ENCODE measurements around the gene HAGH. TPM values are rescaled to one million over a fixed set of nuclear protein-coding genes. Genes with fewer than 3 reads are reported as not detected.

The HAGH gene
- total and polyA plus RNA-seq, 9 of the 15 experiments (the other 6 are each of a cell fraction or from before 2014, with no cell fraction given): 0.46 to 35.1 (median 16.8) TPM

- CTCF ChIA-PET (ENCODE audit: low intra/inter-chr PET ratio): no interaction called here
- intact Hi-C loops (cut with micrococcal nuclease): no loop called here
These were observed 65.7 kb downstream of the HAGH start for GRCh38 chr16:1760911-1761310.

More at GRCh38 chr16:1760911-1761310, 65.7 kb downstream of the HAGH start:
- Histone ChIP-seq H2AFZ (ENCODE audit: low read depth, low read length) (no peak overlapping the region), H3K79me2 (ENCODE audit: control insufficient read depth, insufficient read depth, low read length) (no peaks in the 10 kb centered on the region; the same call in 2 of the 3 replicates), H3K9me1 (ENCODE audit: control insufficient read depth, insufficient read depth, low read length) (no peaks in the 10 kb centered on the region), H3K9ac (ENCODE audit: insufficient read depth in 1 of 2, low read depth in 2 of 2, low read length in 2 of 2) (no peak overlapping the region; a peak in 1 of 4 replicates), H3K4me1 (replicated peaks in 1 of 2; ENCODE audit: control insufficient read depth in 2 of 2, insufficient read depth in 2 of 2, low read length in 2 of 2) (peaks cover 9 to 70% of the 10 kb centered on the region in 2 experiments; a peak in 4 of 5 replicates), H3K27me3 (ENCODE audit: control insufficient read depth in 2 of 2, insufficient read depth in 2 of 2, low read length in 2 of 2) (no peaks in the 10 kb centered on the region), H3K4me2 (ENCODE audit: insufficient read depth, low read length) (no peak overlapping the region), H4K20me1 (replicated peaks; ENCODE audit: control insufficient read depth, insufficient read depth, low read length) (no peaks in the 10 kb centered on the region), H3K36me3 (ENCODE audit: control insufficient read depth, insufficient read depth, low read length) (peaks cover 51% of the 10 kb centered on the region; the same call in 2 of the 3 replicates), H3K9me3 (replicated peaks; ENCODE audit: control insufficient read depth, insufficient read depth, low read depth, low read length) (no peaks in the 10 kb centered on the region), H3K27ac (ENCODE audit: extremely low read depth, low read depth, low read length) (no peak overlapping the region), H3K4me3 (no peak overlapping the region)
- no TSS peak for BruUV-seq (replicated peaks)
- in situ Hi-C loops (cut with MboI): loop anchor here (5.0 kb wide), 1 partner anchor 49 kb away; no protein-coding TSS in a partner anchor
- ATAC-seq (no peak), FAIRE-seq (no peak), DNase-seq (ENCODE audit: extremely low read depth in 1 of 4, low spot score in 3 of 4) (no peak)
- 83% methylated on average over 10 of the region's 15 CpGs for WGBS (ENCODE audit: insufficient coverage, low coverage, missing lambda C conversion rate)
- POLR2A ChIA-PET: interaction anchor here (0.6 to 1.8 kb wide), 2 partner anchors 10 to 352 kb away, joined by 3 to 5 read pairs; no protein-coding TSS in a partner anchor
- TF ChIP-seq KDM1A (IDR thresholded peaks at IDR 0.05) (no peak), ZBTB11 (CRISPR knock-in tag; IDR thresholded peaks at IDR 0.05) (no peak), CHD2 (IDR thresholded peaks at IDR 0.05; ENCODE audit: low read depth, low read length) (no peak), PTRF (tag; IDR thresholded peaks at IDR 0.05) (no peak), TOE1 (IDR thresholded peaks at IDR 0.05; ENCODE audit: borderline replicate concordance) (no peak), TOE1 (CRISPR knock-in tag; IDR thresholded peaks at IDR 0.05; ENCODE audit: borderline replicate concordance, low read depth) (no peak), RUNX1 (IDR thresholded peaks at IDR 0.05; ENCODE audit: low read depth) (no peak), BRD9 (IDR thresholded peaks at IDR 0.05; ENCODE audit: low read depth, partially characterized antibody) (no peak), ZNF124 (CRISPR knock-in tag; IDR thresholded peaks at IDR 0.05) (no peak), ZNF41 (CRISPR knock-in tag; conservative IDR thresholded peaks at IDR 0.05) (no peak), PHB (CRISPR knock-in tag; IDR thresholded peaks at IDR 0.05) (no peak), SMAD2 (IDR thresholded peaks at IDR 0.05; ENCODE audit: low read depth, low read length) (no peak), ASH1L (IDR thresholded peaks at IDR 0.05; ENCODE audit: borderline replicate concordance, low read depth, partially characterized antibody) (no peak), NR1H2 (CRISPR knock-in tag; IDR thresholded peaks at IDR 0.05) (no peak), FOXJ3 (CRISPR knock-in tag; IDR thresholded peaks at IDR 0.05) (no peak), SNAPC5 (CRISPR knock-in tag; IDR thresholded peaks at IDR 0.05) (no peak)

All from K562 (cell line).